Stimulated activated naive CD8-positive, alpha-beta T cell treated with anti-CD3 and anti-CD28 coated beads, Interleukin-15, amount 100 ng/mL, for 72 hours (primary cell): ENCODE measurements around the gene RHOBTB1.
"Not testable (repeated sequence)": the region's sequence is repeated elsewhere in the genome, so short reads cannot be mapped to it uniquely, and the experiment has no call there.

Experiments used
- ATAC-seq: fragments of 150-1000 bp; cut with Tn5 transposase; 2 replicates; pipeline ENCODE4 v1.10.0; 2021; ENCODE audit warnings: mild to moderate bottlenecking, moderate library complexity
- DNase-seq, 2 donors: peaks; one replicate each; pipeline ENCODE4 v3.0.0; 2021 to 2022
- H3K27ac Mint-ChIP-seq, 2 donors: one replicate each; pipeline ENCODE4 v1.8.0; 2022; ENCODE audit warnings: mild to moderate bottlenecking in 2 of 2, mixed read lengths in 2 of 2, moderate library complexity in 2 of 2
- H3K27me3 Mint-ChIP-seq: one replicate; pipeline ENCODE4 v1.8.0; 2022; ENCODE audit warnings: mixed read lengths
- H3K4me1 Mint-ChIP-seq: one replicate; pipeline ENCODE4 v1.8.0; 2022; ENCODE audit warnings: mild to moderate bottlenecking, mixed read lengths
- H3K4me3 Mint-ChIP-seq, 2 donors: one replicate each; pipeline ENCODE4 v1.8.0; 2022; ENCODE audit warnings: mild to moderate bottlenecking in 2 of 2, mixed read lengths in 2 of 2, moderate library complexity in 1 of 2
- H3K9me3 Mint-ChIP-seq, 2 donors: one replicate each; pipeline ENCODE4 v1.8.0; 2022; ENCODE audit warnings: mixed read lengths in 2 of 2

The RHOBTB1 gene

DNA sequence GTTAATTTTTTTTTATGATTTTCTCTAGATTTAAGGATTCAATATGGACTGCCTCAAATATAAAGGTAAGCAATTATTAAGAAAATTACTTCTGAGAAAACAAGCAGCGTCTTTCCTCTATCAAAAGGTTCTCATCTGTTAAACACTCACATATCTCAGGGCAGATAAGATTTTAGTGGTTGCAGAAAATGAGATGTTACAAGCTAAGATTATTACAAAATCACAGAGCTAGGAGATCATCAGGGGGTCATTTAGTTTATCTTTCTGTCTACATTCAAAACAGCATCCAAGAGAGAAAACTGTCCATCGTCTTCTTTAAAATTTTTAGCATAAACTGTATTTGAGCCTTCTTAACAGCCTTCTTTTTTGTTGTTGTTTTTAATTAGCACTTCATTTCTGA, 29.1 kb upstream of the RHOBTB1 start:
- no peak overlapping the region for H3K4me3 Mint-ChIP-seq
- no peak for ATAC-seq
- no peak overlapping the region for H3K27ac Mint-ChIP-seq
- no peak for DNase-seq
- no peaks in the 10 kb centered on the region for H3K9me3 Mint-ChIP-seq
- peaks cover 22% of the 10 kb centered on the region for H3K4me1 Mint-ChIP-seq
- H3K27me3 Mint-ChIP-seq = peaks cover 38% of the 10 kb centered on the region

DNA sequence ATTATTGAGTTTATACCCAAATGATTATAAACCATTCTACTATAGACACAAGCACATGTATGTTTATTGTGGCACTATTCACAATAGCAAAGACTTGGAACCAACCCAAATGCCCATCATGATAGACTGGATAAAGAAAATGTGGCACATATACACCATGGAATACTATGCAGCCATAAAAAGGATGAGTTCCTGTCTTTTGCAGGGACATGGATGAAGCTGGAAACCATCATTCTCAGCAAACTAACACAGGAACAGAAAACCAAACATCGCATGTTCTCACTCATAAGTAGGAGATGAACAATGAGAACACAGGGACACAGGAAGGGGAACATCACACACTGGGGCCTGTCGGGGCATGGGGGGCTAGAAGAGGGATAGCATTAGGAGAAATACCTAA, 28.2 kb upstream of the RHOBTB1 start:
- not testable (repeated sequence) for DNase-seq, H3K4me3 Mint-ChIP-seq, H3K9me3 Mint-ChIP-seq, H3K27ac Mint-ChIP-seq, ATAC-seq
- Mint-ChIP-seq H3K4me1 (peaks cover 31% of the 10 kb centered on the region), H3K27me3 (peaks cover 47% of the 10 kb centered on the region)

DNA sequence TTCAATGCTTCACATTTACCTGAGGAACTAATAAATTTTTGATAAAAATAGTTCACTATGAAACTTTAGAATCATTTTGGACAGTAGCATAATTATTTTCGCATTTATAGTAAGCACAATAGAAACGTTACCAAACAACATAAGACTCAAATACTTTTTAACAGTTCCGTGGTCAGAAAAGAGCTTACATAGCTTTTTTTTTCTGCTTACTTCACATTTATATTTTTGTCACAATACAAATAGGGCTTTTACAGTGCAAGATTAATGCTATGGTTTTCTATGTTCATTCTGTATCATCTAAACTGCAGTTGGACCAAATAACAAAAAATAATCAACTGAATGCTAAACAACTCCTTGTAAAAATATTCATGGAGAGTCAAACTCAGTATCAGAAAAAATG, 26.5 kb upstream of the RHOBTB1 start:
- ATAC-seq = no peak
- DNase-seq = no peak
- Mint-ChIP-seq H3K9me3 (no peaks in the 10 kb centered on the region), H3K4me1 (peaks cover 29% of the 10 kb centered on the region), H3K27me3 (peaks cover 48% of the 10 kb centered on the region), H3K27ac (no peak overlapping the region), H3K4me3 (no peak overlapping the region)

DNA sequence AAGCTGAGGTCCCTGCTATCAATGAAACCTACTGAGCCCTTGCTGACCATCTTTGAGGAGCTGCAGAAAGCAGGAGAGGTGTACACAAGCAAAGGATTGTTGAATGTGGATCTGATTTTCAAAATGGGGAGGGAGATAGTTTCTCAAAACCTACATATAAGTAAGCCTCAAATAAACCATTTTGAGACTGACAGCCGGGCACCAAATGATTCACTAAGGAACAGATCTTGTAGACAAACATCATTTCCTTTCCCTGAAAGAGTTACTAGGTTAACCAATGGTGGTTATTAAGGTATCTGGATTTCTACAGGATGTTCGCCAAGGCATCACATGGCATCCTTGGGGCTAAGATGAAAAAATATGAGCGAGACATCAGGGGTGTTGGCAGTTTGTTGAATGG, 24.5 kb upstream of the RHOBTB1 start:
- no peaks in the 10 kb centered on the region for H3K9me3 Mint-ChIP-seq
- peaks cover 24% of the 10 kb centered on the region for H3K4me1 Mint-ChIP-seq
- H3K4me3 Mint-ChIP-seq = no peak overlapping the region
- peak overlapping the region in 1 of 2 donors; percentile 53 for H3K27ac Mint-ChIP-seq
- DNase-seq (no peak), ATAC-seq (no peak)
- H3K27me3 Mint-ChIP-seq = peaks cover 46% of the 10 kb centered on the region

DNA sequence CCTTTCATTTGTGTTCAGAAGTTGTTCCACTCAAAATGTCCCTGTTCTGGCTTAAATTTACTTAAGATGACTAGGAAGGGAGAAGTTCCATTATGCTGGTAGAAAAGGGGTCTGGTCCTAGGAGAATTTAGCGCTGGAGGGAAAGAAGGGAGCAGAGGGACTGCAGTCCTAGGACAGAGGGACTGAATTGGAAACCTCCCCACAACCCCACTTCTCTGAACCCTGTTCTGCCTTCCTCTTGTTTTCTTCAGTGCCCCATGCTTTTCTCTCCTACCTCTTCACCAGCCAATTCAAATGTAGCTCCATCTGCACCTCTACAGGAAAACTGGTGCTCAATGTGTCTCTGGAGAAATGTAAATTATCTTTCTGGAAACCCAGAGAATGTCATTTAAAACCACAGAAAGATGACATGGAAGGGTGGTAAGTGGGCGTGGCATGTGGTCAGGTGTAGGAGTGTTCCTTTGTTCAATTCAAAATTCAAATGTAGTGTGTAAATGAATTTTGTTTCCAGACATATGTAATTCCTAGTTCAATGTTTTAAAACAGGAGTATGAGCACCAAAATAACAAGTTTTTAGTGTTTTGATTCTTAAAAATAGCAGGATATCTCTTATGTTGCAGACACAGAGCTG, 24.0 kb upstream of the RHOBTB1 start:
- Mint-ChIP-seq H3K27ac (peak overlapping the region in 1 of 2 donors; percentile 53), H3K9me3 (no peaks in the 10 kb centered on the region), H3K4me3 (no peak overlapping the region), H3K4me1 (peaks cover 26% of the 10 kb centered on the region), H3K27me3 (peaks cover 46% of the 10 kb centered on the region)
- no peak for ATAC-seq
- DNase-seq = no peak

DNA sequence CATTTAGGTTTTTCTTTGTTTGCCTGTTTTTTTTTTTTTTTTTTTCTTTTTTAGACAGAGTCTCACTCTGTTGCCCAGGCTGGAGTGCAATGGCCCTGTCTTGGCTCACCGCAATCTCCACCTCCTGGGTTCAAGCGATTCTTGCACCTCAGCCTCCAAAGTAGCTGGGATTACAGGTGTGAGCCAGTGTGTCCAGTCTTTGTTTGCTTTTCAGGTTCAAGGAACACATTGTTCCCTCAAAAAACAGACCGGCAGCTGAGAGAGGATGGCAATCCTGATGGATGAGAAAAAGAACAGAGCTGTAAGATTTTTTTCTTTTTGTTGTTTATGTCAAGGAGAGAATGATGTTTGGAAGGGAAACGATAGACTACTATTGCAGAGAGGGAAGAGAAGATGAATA, 23.3 kb upstream of the RHOBTB1 start:
- Mint-ChIP-seq H3K9me3 (no peaks in the 10 kb centered on the region), H3K27ac (peak overlapping the region in 1 of 2 donors; percentile 44), H3K4me1 (peaks cover 26% of the 10 kb centered on the region), H3K4me3 (no peak overlapping the region), H3K27me3 (peaks cover 41% of the 10 kb centered on the region)
- no peak for ATAC-seq
- no peak for DNase-seq

DNA sequence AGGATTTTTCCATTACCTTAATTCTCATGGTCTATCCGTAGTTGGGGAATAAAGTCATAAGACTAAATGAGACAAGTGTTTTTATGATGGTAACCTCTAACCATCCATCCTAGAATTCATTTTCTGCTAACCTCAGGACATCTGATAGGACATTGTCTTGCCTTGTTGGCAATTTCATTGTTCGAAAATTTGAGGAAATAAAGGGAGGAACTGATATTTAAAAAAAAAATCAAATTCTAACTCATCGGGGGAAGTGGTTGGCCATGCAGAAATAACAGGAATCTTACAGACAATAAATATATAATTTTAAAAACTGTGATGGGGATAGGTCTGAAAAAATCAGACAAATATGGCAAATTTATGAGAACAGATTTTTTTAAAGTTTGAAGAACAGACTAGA, 21.7 kb upstream of the RHOBTB1 start:
- H3K27me3 Mint-ChIP-seq = peaks cover 31% of the 10 kb centered on the region
- H3K4me3 Mint-ChIP-seq = no peak overlapping the region
- no peak for DNase-seq
- H3K27ac Mint-ChIP-seq = no peak overlapping the region
- no peaks in the 10 kb centered on the region for H3K9me3 Mint-ChIP-seq
- H3K4me1 Mint-ChIP-seq = peaks cover 26% of the 10 kb centered on the region
- no peak for ATAC-seq

DNA sequence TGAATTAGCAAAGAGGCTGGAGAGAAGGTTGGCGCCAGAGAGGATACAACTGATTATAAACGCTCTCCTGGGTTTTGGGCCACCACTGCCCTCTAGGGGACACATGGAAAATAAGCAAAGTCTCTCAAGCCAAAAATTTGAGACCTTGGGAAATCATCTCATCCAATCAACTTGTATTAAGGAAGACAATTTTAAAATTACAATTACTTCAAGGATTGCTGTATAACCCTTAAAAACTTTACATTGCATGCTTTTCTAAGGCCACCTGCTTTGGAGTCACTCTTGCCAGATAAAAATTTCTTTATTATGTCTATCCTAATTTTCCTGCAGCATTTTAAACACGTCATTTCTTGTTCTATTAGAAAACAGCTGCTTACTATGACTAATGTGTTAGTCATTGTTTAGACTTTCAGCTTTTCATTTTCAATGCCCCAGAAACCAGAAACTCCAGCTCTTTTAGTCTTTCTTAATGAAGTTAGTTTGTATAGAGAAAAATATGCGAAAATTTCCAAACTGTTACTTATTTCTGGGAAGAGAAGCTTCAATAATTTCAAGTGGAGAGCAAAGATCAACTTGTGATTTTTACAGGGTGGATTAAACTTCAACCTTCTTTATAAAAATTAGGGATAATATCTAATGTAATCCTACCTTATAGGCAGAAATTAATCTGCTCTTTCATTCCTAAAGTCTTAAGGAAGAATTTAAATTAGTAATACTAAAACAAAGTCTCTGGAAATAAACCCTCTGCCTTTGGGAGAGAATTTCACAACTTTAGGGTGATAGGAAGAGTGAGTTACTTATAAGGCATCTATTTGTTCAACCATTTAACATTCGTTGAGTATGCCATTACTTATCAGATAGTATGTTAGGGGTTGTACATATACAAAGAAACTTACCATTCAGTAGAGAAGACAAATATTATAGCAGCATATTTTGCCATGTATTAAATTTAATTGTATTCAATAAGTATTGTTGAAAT, 20.6 kb upstream of the RHOBTB1 start:
- DNase-seq = peak; percentile 28 to 30
- peak; percentile 37 for ATAC-seq
- Mint-ChIP-seq H3K9me3 (no peaks in the 10 kb centered on the region), H3K4me1 (peaks cover 26% of the 10 kb centered on the region), H3K4me3 (no peak overlapping the region), H3K27ac (peak overlapping the region in 1 of 2 donors; percentile 2), H3K27me3 (peaks cover 30% of the 10 kb centered on the region)

DNA sequence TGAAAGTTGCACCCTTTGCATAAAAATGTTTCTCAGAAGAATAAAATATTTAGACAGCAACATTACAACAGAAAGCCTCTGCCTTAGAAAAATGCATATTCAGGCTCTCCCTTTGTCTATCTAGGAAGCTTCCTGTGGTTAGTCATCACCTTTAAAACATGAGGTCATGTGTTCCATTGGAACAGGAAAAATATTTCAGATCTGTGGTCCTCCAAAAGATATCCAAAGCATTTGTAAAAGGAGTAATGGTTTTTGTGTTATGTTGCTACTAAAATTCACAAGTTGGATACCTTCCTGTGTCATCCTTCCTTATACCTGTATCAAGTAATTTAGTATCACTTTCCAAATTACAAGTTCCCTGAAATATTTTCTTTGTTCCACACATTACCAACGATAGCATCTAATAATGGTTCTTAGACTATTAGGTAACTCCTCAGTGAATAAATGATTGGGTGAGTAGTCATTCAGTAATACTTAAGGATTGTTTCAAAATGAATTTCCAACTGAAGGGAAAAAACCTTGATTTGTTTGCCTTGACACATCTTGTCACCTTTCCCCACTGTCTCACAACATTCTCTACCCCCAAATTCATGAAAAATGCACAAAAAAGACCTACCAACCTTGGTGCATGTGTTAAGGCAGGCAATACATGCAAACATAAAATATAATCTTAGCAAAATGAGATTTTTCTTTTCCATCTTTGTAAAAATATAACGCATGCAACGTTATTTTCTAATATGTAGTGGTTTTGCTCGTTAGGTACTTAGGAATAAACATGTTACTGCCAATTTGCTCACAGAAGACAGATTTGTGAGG, 19.7 kb upstream of the RHOBTB1 start:
- no peak overlapping the region for H3K4me3 Mint-ChIP-seq
- no peak overlapping the region for H3K27ac Mint-ChIP-seq
- peaks cover 21% of the 10 kb centered on the region for H3K27me3 Mint-ChIP-seq
- ATAC-seq (no peak), DNase-seq (no peak)
- peaks cover 25% of the 10 kb centered on the region for H3K4me1 Mint-ChIP-seq
- no peaks in the 10 kb centered on the region for H3K9me3 Mint-ChIP-seq

DNA sequence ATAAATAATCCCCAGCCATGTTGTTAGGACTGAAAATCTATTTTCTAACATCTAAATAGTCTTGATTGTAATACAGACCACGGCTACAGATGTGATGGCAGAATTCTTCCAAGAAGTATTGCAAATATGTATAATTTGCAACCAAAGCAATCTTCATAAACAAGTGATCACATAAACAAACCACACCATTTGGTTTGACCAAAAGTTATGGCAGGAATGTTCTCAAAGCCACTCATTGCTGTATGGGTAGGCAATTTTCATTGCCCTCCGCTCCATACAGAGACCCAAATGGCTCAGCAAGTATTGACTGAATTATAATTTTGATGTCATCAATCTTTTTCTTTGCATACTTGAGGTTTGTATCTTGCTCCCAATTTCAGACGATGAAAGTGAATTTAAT, 19.0 kb upstream of the RHOBTB1 start:
- H3K27me3 Mint-ChIP-seq = peaks cover 14% of the 10 kb centered on the region
- H3K4me3 Mint-ChIP-seq = no peak overlapping the region
- no peak for DNase-seq

DNA sequence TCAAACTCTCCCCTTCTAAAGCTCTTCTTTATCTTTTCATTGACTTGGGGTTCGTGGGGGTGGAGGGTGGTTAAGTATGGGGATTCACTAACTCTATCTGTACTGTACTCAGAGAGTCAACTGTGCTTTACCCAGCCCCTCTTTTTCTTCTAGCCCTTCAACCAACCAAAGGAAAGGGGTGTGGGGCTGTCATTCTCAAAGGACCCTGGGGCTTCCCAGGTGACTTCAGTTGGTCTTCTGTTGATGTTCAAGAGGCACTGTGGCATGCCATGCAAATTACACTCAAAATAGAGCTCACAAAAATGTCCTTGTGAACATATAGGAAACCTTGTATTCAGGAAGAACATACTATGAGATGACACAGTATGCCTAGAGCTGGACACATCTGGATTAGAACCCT, 16.9 kb upstream of the RHOBTB1 start:
- no peak overlapping the region for H3K4me3 Mint-ChIP-seq
- DNase-seq (no peak), ATAC-seq (peak; percentile 40)
- H3K4me1 Mint-ChIP-seq = peaks cover 10% of the 10 kb centered on the region
- H3K27me3 Mint-ChIP-seq = no peaks in the 10 kb centered on the region
- H3K9me3 Mint-ChIP-seq = no peaks in the 10 kb centered on the region
- H3K27ac Mint-ChIP-seq = no peak overlapping the region

More for the DNA sequence above, 19.0 kb upstream of the RHOBTB1 start:
- Mint-ChIP-seq H3K4me1 (peaks cover 18% of the 10 kb centered on the region), H3K9me3 (no peaks in the 10 kb centered on the region), H3K27ac (no peak overlapping the region)
- no peak for ATAC-seq

DNA sequence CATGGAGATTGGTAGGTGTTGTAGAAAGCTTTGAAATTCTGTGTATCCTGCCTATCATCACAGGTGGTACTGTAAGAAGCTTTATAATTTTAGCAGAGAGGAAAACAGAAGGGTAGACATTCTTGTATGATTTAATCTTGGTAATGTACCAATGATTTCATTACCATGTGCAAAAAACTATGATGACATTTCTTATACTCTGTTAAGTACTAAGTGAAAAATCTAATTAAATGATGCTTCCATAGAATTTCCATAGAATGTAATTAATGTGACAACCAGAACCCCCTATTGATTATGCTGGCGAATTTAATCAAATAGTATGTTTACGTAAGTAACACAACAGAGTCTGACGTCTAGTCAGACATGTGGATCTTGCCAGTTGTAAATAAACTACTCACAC, 16.0 kb upstream of the RHOBTB1 start:
- no peak for ATAC-seq
- DNase-seq = no peak
- no peaks in the 10 kb centered on the region for H3K27me3 Mint-ChIP-seq
- H3K9me3 Mint-ChIP-seq = no peaks in the 10 kb centered on the region
- no peak overlapping the region for H3K4me3 Mint-ChIP-seq
- H3K27ac Mint-ChIP-seq = no peak overlapping the region
- peaks cover 10% of the 10 kb centered on the region for H3K4me1 Mint-ChIP-seq

DNA sequence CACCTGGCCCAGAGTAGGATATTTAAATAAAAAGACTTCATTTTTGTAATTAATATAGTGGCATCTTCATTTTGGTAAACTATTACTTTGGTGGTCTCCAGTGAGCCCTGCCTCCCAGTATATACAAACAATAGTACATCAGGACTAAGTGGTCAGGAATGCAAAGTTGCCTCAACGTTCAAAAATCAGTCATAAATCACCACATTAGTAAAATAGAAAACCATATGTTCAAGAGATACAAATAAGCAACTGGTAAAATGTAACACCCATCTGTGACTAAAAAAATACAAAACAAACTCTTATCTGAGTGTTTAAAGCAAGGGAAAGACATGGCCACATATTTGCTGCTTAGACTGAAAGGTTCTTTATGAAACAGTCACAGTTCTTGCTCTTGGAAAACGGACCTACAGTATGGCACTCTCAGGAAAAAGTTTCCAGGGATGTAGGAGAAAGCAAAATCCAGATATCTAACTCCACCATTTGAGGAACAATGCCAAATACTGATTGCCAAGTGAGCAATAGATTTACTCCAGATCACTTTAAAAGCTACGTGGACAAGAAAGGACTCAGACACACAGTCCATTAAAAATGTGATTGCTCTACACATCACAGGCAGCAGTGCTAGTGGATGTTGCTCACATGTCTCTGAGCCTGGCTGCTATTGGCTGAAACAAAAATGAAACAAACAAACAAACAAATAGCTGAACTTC, 15.1 kb upstream of the RHOBTB1 start:
- ATAC-seq (no peak), DNase-seq (no peak)
- H3K4me1 Mint-ChIP-seq = peaks cover 7% of the 10 kb centered on the region
- no peaks in the 10 kb centered on the region for H3K9me3 Mint-ChIP-seq
- no peak overlapping the region for H3K4me3 Mint-ChIP-seq
- no peaks in the 10 kb centered on the region for H3K27me3 Mint-ChIP-seq
- H3K27ac Mint-ChIP-seq = no peak overlapping the region

DNA sequence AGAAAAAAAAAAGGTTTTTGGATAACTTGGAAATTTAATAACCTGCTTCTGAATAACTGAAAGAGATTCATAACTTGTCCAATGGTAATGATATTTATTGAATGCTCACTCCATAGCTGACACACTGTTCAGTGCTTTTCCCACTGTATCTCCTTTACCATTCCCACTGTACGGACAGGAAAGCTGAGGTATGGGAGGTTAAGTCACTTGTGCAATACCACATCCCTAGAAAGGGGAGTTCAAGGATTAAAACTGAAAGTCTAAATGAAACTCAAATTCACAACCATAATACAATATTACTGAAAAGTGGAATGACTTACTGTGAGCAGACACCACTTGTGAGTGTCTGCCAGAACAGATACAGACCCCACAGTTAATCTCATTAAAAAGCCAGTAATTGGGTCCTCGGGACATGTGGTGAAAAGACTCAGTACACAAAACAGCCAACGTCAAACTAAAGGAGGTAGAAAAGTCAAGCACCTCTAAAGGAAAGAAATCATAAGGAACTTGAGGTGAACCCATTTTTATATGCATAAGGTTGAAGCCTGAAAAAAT, 13.8 kb upstream of the RHOBTB1 start:
- DNase-seq (no peak), ATAC-seq (no peak)
- Mint-ChIP-seq H3K27ac (no peak overlapping the region), H3K9me3 (no peaks in the 10 kb centered on the region), H3K4me1 (no peaks in the 10 kb centered on the region), H3K27me3 (no peaks in the 10 kb centered on the region), H3K4me3 (no peak overlapping the region)

DNA sequence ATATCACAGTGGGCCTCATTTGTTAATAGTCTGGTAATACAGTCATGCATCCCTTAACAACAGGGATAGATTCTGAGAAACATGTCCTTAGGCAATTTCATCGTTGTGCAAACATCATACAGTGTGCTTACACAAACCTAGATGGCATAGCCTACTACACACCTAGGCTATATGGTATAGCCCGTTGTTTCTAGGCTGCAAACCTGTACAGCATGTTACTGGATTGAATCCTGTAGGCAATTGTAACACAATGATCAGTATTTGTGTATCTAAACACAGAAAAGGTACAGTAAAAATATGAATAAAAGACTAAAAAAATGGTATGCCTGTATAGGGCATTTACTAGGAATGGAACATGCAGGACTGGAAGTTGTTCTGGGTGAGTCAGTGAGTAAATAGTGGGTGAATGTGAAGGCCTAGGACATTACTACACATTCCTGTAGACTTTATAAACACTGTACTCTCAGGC, 12.0 kb upstream of the RHOBTB1 start:
- no peak for DNase-seq
- no peak overlapping the region for H3K27ac Mint-ChIP-seq
- H3K27me3 Mint-ChIP-seq = peaks cover 7% of the 10 kb centered on the region
- no peaks in the 10 kb centered on the region for H3K9me3 Mint-ChIP-seq
- ATAC-seq = no peak
- H3K4me3 Mint-ChIP-seq = no peak overlapping the region
- H3K4me1 Mint-ChIP-seq = no peaks in the 10 kb centered on the region
